HG02759 (cell line): Measurements from ENCODE around the gene SNX10.

ENCODE experiments used
- ATAC-seq: cut with Tn5 transposase; IDR thresholded peaks from one replicate; pipeline ENCODE4 v1.9.1; 2021; ENCODE audit warnings: mild to moderate bottlenecking, moderate library complexity; ENCODE audit not compliant: unreplicated experiment

Gene SNX10

GRCh38 chr7:26295586-26295985 lies 3.9 kb downstream of the SNX10 start:
- no peak for ATAC-seq

GRCh38 chr7:26298472-26299058 lies 6.9 kb downstream of the SNX10 start:
- ATAC-seq: no peak

GRCh38 chr7:26305090-26305868 lies 13.6 kb downstream of the SNX10 start:
- peak; percentile 53 for ATAC-seq

GRCh38 chr7:26305869-26306665 lies 14.4 kb downstream of the SNX10 start:
- no peak for ATAC-seq

- ATAC-seq: no peak
Measured at GRCh38 chr7:26306790-26307189, 15.1 kb downstream of the SNX10 start.

- no peak for ATAC-seq
Measured at GRCh38 chr7:26307226-26307625, 15.6 kb downstream of the SNX10 start.

GRCh38 chr7:26307791-26308190 lies 16.1 kb downstream of the SNX10 start:
- no peak for ATAC-seq

GRCh38 chr7:26308551-26308950 lies 16.9 kb downstream of the SNX10 start:
- no peak for ATAC-seq

- ATAC-seq: no peak
Measured at GRCh38 chr7:26309089-26309488, 17.4 kb downstream of the SNX10 start.

- ATAC-seq: no peak
Measured at GRCh38 chr7:26311798-26312197, 20.1 kb downstream of the SNX10 start.

GRCh38 chr7:26317211-26317610 lies 25.5 kb downstream of the SNX10 start:
- no peak for ATAC-seq

GRCh38 chr7:26318921-26319320 lies 27.3 kb downstream of the SNX10 start:
- ATAC-seq: no peak

- ATAC-seq: no peak
Measured at GRCh38 chr7:26319636-26320035, 28.0 kb downstream of the SNX10 start.

- no peak for ATAC-seq
Measured at GRCh38 chr7:26320878-26321277, 29.2 kb downstream of the SNX10 start.

GRCh38 chr7:26321435-26321834 lies 29.8 kb downstream of the SNX10 start:
- no peak for ATAC-seq

GRCh38 chr7:26326211-26326610 lies 34.5 kb downstream of the SNX10 start:
- no peak for ATAC-seq

- ATAC-seq: peak; percentile 55
Measured at GRCh38 chr7:26328498-26329390, 37.1 kb downstream of the SNX10 start.

GRCh38 chr7:26329520-26330255 lies 38.0 kb downstream of the SNX10 start:
- ATAC-seq: peak; percentile 69

- no peak for ATAC-seq
Measured at GRCh38 chr7:26331113-26331512, 39.5 kb downstream of the SNX10 start.

GRCh38 chr7:26331789-26332188 lies 40.1 kb downstream of the SNX10 start:
- no peak for ATAC-seq
